HG03575 (cell line): Measurements from ENCODE around the gene CLEC4M.

Experiments used
- ATAC-seq: cut with Tn5 transposase; IDR thresholded peaks from one replicate; pipeline ENCODE4 v1.9.1; 2021; ENCODE audit not compliant: unreplicated experiment, insufficient number of reproducible peaks, low FRiP score; ENCODE audit errors: extremely low read depth

Gene CLEC4M, protein sequence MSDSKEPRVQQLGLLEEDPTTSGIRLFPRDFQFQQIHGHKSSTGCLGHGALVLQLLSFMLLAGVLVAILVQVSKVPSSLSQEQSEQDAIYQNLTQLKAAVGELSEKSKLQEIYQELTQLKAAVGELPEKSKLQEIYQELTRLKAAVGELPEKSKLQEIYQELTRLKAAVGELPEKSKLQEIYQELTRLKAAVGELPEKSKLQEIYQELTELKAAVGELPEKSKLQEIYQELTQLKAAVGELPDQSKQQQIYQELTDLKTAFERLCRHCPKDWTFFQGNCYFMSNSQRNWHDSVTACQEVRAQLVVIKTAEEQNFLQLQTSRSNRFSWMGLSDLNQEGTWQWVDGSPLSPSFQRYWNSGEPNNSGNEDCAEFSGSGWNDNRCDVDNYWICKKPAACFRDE

DNA sequence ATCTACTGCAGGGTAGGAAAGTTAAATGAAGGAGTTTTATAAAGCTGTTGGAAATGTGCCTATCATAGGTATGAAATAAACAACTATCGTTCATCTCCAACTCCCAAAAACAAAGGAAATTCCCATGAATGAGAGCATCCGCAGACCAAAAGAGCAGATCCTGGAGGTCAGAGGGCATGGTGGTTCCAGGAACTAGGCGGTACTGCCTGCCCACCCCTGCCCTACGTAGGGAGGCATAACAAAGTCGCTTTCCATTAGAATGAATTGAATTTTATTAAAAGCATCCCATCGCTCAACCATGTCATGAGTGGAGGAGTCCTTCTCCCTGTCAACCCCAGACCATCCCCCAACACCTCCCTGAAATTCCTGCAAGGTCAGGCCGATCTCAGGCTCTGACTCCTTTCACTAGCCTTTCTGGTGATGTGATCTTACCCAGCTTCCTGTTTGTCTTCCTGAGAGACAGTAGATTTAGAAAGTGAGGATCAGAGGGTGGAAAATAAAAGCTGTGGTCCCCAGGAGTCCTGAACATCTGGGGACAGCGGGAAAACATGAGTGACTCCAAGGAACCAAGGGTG is at the start of gene CLEC4M:
Gene CLEC4M (plus strand): TSS at position 525 of the 575 bp plus-strand sequence. CDS start 24 bp downstream, at position 549.
- ATAC-seq = no peak

DNA sequence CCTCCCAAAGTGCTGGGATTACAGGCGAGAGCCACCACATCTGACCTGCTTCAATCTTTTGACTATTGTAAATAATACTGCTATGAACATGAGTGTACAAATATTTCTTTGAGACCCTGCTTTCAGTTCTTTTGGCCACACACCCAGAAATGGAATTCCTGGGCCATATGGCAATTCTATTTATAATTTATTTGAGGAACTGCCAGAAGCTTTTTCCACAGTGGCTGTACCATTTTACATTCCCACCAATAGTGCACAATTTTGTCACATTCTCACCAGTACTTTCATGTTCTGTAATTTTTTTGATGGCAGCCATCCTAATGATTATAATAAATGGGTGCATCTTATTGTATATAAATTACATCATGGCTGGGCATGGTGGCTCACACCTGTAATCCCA is 47.4 kb upstream of the CLEC4M start:
- ATAC-seq = no peak

DNA sequence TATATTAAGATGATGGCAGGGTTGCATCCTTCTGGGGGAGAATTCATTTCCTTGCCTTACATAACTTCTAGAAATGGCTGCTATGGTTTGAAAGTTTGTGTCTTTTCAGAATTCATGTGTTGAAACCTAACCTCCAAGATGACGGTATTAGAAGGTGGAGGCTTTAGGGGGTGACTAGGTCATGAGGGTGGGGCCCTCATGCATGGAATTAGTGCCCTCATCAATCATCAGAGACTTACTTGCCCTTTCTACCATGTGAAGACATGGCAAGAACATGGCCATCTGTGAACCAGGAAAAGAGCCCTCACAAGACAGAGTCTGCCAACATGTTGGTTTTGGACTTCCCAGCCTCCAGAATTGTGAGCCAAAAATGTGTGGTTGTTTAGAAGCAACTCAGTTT is 46.3 kb upstream of the CLEC4M start:
- ATAC-seq = no peak

DNA sequence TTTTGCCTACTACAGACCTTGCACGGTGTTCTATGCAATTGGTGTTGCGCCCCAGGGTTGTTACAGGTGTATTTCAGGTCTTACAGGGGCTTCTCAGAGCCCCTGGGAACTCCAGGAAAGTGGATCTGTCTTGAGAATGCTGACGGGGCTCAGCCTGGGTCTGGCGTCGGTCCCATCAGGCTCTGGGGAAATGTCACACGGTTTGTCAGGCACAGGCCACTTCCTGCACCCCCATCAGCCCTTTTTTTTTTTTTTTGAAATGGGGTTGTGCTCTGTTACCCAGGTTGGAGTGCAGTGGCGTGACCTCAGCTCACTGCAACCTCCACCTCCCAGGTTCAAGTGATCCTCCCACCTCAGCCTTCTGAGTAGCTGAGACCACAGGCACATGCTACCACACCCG is 44.4 kb upstream of the CLEC4M start:
- no peak for ATAC-seq

DNA sequence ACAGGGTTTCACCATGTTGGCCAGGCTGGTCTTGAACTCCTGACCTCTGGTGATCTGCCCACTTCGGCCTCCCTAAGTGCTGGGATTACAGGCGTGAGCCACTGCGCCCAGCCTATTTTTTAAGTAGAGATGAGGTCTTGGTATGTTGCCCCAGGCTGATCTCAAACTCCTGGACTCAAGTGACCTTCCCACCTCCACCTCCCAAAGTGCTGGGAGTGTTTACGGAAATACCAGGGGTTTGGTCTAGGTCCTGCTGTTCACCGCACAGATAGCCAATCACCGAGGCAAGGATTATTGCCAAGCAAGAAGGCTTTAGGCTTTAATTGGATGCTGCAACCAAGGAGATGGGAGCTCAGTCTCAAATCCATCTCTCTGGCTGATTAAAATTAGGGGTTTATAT is 42.7 kb upstream of the CLEC4M start:
- ATAC-seq = no peak

DNA sequence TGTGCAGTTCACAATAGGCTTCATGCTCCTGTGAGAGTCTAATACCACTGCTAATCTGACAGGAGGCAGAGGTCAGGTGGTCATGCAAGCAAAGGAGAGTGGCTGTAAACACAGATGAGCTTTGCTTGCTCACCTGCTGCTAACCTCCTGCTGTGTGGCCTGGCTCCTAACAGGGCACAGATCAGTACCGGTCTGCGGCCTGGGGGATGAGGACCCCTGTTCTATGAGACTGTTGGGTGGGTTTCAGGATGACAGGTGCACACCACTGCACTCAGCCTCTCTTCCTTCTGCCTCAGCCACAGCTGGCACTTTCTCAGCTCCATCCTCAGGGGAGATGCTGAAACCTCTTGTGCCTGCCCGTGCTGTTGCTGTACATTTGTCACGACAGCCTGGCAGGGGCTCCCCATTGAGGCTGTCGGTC is 40.8 kb upstream of the CLEC4M start:
- no peak for ATAC-seq

DNA sequence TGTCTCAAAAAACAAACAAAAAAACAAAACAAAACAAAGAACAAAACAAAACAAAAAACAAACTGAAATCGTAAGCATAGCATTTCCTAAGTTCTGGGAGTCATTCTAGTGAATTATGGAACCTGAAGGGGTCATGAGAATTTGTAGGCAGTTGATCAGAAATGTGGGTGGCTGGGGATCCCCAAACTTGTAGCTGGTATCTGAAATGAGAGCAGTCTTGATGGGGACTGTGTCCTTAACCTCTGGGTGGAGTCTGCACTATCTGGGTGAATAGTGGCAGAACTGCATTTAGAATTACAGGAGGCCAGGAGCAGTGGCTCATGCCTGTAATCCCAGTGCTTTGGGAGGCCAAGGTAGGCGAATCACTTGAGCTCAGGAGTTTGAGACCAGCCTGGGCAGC is 37.3 kb upstream of the CLEC4M start:
- no peak for ATAC-seq

DNA sequence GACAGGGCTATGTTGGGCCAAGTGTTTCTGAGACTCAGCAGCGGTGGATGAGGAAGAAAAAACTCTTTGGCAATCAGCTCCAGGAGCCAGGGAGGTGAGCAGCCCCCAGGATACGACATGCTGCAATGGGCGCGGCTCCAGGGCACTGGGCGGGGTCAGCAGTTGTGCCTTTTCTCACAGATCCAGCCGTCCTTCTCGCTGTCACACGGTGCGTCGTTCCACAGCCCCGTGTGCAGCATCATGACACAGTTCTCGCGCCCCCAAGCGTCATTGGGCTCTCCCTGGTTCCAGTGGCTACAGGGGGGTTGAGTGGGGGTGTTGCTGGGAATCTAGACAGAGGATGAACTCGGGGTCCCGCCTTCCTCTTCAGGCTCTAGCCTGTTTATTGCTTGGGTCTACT is 33.8 kb upstream of the CLEC4M start:
- ATAC-seq = no peak

DNA sequence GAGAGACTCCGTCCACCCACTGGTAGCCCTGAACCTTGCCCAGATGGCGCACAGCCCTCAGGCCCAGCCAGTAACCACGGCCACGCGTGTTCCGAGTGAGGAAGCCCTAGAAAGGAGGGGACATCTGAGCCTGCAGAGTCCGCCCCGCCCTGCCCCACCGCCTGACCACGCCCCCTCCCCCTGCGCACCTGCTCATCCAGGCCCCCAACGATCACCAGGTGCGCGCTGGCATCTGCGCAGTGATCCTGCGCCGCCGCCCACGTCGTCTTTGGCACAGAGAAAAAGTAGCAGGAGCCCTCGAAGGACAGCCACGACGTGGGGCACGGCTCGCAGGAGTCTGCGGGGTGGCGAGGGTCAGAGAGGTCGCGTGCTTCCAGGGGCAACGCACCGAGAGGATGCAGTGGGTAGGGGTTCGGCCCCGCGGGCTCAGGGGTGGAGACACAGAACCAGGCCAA is 33.2 kb upstream of the CLEC4M start:
- ATAC-seq = no peak

DNA sequence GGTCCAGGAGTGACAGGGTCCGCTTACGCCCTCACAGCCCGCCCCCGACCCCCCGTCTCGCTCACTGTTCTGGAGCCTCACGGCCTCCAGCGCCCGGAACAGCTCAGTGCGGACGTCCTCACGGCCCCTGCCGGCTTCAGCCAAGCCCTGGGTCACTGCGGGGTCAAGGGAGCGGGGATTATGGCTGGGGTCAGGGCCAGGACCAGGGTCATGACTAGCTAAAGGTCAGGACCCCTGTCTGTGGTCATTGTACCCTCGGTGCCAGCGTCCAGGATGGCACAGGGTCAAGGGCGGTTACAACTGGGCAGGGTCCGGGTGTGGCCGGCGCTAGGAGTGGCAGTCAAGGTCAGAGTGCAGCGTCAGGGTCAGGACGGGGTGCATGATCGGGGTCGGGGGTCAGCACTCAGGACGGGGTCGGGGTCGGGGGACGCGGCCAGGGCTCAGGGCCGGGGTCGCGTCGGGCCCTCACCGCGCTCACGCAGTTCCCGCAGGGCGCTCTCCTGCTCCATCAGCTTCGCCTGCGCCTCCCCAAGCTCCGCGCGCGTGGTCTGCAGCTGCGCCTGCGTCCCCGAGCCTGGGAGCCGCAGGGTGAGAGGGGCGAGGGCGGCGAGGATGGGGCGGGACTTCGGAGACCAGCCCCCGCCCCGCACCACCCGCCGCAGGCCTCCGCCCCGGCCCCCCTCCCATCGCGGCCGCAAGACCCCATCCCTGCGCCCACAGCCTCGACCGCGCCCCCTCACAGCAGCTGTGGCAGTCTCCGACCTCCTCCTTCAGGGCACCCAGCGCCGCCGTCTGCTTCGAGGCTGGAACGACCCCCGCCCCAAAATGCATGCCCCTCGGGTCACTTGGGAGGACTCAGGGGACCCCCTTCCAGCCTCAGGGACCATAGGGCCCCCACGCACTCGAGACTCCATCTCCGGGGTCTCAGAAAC is 32.5 kb upstream of the CLEC4M start:
- no peak for ATAC-seq

DNA sequence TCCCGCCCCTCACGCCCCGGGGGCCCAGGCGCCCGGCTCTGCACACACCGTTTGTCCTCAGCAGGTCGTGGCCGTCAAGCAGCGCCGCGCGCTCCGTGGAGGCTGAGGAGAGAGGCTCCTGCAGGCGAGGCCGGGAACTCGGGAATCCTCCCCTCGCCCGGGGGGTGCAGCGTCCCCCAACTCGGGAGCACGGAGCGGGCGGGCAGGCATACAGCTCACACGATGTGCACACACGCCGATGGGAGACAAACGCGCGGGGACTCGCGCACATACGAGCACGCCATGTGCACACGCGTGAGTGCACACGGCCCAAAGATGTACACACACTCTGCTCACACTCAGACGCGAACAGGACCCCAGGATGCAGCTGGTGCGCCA is 31.8 kb upstream of the CLEC4M start:
- ATAC-seq = no peak

DNA sequence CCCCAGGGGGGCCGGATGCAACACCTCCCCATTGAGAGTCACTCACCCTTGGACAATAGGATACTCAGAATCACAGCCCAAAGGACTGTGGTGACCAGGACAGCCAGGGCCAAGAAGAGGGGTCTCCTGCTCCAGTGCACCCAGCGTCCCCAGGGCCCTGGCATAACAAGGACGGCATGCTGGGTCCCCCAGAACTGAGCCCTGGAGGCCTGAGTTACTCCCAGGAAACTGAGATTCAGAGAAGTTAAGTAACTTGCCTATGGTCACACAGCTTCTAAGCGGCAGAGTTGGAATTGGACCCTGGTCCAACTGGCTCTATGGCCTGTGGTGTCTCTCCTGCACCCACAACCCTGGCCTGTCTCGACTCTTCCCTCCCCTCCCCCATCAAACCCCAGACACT is 31.4 kb upstream of the CLEC4M start:
- ATAC-seq = no peak

DNA sequence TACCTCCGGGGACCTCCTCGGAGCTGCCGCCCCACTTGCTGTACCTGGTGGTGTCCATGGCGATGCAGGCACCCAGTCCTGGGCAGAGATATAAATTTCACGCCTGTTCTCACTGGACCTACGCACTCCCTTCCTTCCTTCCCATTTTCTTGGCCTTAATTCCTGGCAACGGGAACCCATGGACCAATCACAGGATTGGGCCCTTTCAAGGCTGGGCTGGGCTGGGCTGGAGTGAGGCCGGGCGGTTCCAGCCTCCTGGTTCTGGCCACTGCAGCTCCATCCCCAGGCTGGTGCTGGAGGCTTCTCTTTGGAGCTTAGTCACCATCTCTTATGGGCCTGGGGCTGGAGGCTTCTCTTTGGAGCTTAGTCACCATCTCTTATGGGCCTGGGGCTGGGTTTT is 31.0 kb upstream of the CLEC4M start, which contains the start of gene CLEC4G:
Gene CLEC4G (minus strand): TSS at position 66 of the 400 bp plus-strand sequence. CDS start 8 bp downstream, at position 58.
- no peak for ATAC-seq

DNA sequence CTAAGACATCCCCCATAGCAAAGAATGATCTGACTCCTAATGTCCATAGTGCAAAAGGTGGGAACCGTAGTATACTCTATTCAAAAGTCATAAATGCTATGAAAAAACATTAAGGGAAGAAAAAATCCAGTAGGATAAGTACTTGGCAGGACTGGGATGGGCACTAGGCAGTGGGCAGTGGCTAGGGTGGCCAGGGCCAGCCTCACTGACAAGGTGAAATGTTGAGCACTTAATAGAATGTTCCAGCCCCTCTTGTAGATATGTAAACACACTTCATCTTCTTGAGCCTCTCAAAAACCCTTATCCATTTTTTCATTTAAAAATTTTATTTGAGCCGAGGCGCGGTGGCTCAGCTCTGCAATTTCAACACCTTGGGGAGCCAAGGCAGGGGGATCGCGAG is 29.7 kb upstream of the CLEC4M start:
- ATAC-seq = no peak

DNA sequence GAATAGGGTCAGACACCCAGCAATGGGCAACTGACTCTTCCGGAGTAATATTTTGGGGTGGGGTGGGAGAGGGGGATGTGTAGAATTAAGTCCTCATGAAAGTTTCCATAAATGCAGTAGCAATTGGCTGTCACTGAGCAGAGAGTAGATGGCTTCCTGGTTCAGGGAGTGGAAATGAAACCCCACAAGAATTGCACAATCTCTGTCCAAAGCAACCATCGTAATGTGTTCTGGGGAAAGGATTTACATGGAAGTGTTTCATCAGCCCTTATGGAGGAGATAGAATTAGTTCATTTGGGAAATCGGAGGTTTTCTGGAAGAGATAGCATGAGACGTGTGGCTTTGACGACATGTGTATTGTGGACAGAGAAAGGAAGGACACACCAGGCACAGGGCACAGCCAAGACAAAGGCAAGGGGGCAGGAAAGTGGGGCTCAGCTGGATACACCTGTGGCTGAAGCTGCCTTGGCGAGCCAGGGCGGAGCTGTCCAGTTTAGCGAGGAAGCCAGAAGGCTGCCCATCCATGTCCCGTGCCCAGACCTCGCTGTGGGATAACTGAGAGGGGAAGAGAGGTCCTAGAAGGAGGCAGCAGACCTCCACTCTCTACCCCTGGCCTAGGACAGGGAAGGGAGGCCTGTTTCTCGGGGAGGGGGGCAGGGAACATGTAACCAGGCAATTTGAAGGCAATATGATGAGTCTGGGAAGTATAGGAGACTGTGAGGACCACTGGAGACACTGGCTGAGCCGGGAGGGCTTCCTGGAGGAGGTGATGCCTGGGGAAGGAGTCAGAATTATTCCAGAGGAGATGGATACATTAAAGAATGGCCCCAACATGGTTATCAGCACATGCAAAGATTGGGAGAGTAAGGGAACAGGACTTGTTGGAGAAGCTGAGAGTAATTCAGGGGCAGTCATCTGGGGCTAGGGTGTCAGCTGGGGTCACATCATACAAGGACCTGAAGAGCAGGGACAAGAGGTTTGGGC is 28.5 kb upstream of the CLEC4M start:
- no peak for ATAC-seq

DNA sequence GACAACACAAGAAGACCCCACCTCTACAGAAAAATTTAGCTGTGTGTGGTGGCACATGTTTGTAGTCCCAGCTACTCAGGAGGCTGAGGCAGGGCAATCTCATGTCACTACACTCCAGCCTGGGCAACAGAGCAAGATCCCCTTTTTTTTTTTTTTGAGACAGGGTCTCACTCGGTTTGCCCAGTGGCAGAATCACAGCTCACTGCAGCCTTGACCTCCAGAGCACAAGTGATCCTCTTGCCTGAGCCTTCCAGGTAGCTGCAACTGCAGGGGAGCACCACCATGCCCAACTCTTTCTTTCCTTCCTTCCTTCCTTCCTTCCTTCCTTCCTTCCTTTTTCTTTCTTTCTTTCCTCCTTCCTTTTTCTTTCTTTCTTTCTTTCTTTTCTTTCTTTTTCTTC is 26.9 kb upstream of the CLEC4M start:
- no peak for ATAC-seq

DNA sequence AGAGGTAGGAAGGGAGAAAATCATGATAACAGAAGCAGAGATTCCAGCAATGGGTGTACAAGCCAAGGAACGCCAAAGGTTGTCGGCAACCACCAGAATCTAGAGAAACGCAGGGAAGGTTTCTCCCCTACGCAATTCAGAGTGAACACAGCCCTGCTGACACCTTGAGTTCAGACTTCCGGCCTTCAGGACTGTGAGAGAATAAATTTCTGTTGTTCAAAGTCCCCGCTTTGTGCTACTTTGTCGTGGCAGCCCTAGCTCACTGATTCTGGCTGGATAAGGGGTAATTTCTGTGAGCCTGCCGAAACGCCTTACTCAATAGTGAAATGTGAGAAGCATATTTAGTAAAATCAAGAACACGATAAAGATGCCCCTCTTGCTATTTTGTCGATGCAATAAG is 25.8 kb upstream of the CLEC4M start:
- no peak for ATAC-seq

DNA sequence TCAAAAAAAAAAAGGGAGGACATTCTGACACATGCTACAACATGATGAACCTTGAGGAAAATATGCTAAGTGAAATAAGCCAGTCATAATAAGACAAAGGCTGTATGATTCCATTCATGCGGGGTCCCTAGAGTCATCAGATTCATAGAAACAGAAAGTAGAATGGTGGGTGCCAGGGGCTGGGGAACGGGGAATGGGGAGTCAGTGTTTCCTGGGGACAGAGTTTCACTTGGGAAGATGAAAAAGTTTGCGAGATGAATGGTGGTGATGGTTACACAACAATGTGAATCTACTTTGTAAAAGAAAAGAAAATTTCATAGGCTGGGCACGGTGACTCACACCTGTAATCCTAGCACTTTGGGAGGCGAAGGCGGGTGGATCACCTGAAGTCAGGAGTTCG is 25.0 kb upstream of the CLEC4M start:
- ATAC-seq = no peak
